ENCODE results near the gene TTLL6. TPM values are rescaled to one million over a fixed set of nuclear protein-coding genes. Genes with fewer than 3 reads are reported as not detected.
A peak's percentile ranks its signal among the peaks of the same experiment; 100 is the strongest.
"Not testable (repeated sequence)": the region's sequence is repeated elsewhere in the genome, so short reads cannot be mapped to it uniquely, and the experiment has no call there.

TTLL6 gene
- total RNA-seq, 1 experiment from 2014 or later, result 3.4 TPM

GRCh38 chr17:48717367-48718226 lies 99.4 kb downstream of the TTLL6 start:
- Mint-ChIP-seq H3K27me3 (ENCODE audit: low read depth) (peaks cover 100% of the 10 kb centered on the region), H3K27ac (peak overlapping the region; percentile 92), H3K9me3 (no peaks in the 10 kb centered on the region), H3K4me3 (peak overlapping the region; percentile 85), H3K36me3 (no peaks in the 10 kb centered on the region), H3K4me1 (peaks cover 42% of the 10 kb centered on the region)
- ATAC-seq, result no peak
- TF ChIP-seq ZNF232 (CRISPR knock-in tag; IDR thresholded peaks at IDR 0.05), result no peak
- no peak for TF ChIP-seq NR2C2 (CRISPR knock-in tag; IDR thresholded peaks at IDR 0.05)
- no peak for TF ChIP-seq E2F4 (CRISPR knock-in tag; IDR thresholded peaks at IDR 0.05; ENCODE audit: borderline replicate concordance, low read depth)
- TF ChIP-seq E2F5 (CRISPR knock-in tag; IDR thresholded peaks at IDR 0.05), result no peak
- no peak for TF ChIP-seq GTF2I (CRISPR knock-in tag; conservative IDR thresholded peaks at IDR 0.05)
- no peak for TF ChIP-seq PREB (CRISPR knock-in tag; IDR thresholded peaks at IDR 0.05; ENCODE audit: borderline replicate concordance)
- TF ChIP-seq TEAD4 (CRISPR knock-in tag; IDR thresholded peaks at IDR 0.05), result no peak
- no peak for TF ChIP-seq CREB1 (CRISPR knock-in tag; IDR thresholded peaks at IDR 0.05)
- TF ChIP-seq SOX15 (CRISPR knock-in tag; IDR thresholded peaks at IDR 0.05), result no peak
- TF ChIP-seq SP1 (CRISPR knock-in tag; conservative IDR thresholded peaks at IDR 0.05), result no peak
- no peak for TF ChIP-seq ATF1 (CRISPR knock-in tag; IDR thresholded peaks at IDR 0.05)
- ChIA-PET CTCF (interaction anchor here (0.6 to 10.9 kb wide), 12 partner anchors 8 to 771 kb away, joined by 3 to 218 read pairs (median 5); no protein-coding TSS in a partner anchor), POLR2A (no interaction called here)
- DNase-seq (ENCODE audit: low spot score), result no peak

GRCh38 chr17:48716549-48716948 lies 100.5 kb downstream of the TTLL6 start:
- peak; percentile 93 for TF ChIP-seq ZNF121 (CRISPR knock-in tag; IDR thresholded peaks at IDR 0.05)
- H3K4me3 Mint-ChIP-seq; H3K27ac Mint-ChIP-seq; H3K9me3 Mint-ChIP-seq; POLR2A ChIA-PET; H3K36me3 Mint-ChIP-seq; ATAC-seq; DNase-seq (ENCODE audit: low spot score): not testable (repeated sequence)
- CTCF ChIA-PET, result interaction anchor here (10.9 kb wide), 1 partner anchor 41 kb away, joined by 218 read pairs; no protein-coding TSS in a partner anchor
- H3K4me1 Mint-ChIP-seq, result peaks cover 35% of the 10 kb centered on the region
- peaks cover 96% of the 10 kb centered on the region for H3K27me3 Mint-ChIP-seq (ENCODE audit: low read depth)

- CTCF ChIA-PET, result interaction anchor here (1.1 to 1.4 kb wide), 2 partner anchors 37 to 79 kb away, joined by 3 to 4 read pairs; no protein-coding TSS in a partner anchor
- ATAC-seq (no peak), DNase-seq (ENCODE audit: low spot score) (no peak)
- peaks cover 35% of the 10 kb centered on the region for H3K4me1 Mint-ChIP-seq
- H3K9me3 Mint-ChIP-seq, result no peaks in the 10 kb centered on the region
- peaks cover 94% of the 10 kb centered on the region for H3K27me3 Mint-ChIP-seq (ENCODE audit: low read depth)
- POLR2A ChIA-PET, result no interaction called here
- H3K36me3 Mint-ChIP-seq, result no peaks in the 10 kb centered on the region
- H3K4me3 Mint-ChIP-seq, result no peak overlapping the region
- no peak overlapping the region for H3K27ac Mint-ChIP-seq
- no peak for TF ChIP-seq FOXP4 (CRISPR knock-in tag; IDR thresholded peaks at IDR 0.05)
- TF ChIP-seq ZNF263 (CRISPR knock-in tag; IDR thresholded peaks at IDR 0.05; ENCODE audit: low read depth), result no peak
- TF ChIP-seq GABPB1 (CRISPR knock-in tag; IDR thresholded peaks at IDR 0.05), result no peak
- TF ChIP-seq NFE2L1 (CRISPR knock-in tag; IDR thresholded peaks at IDR 0.05), result no peak
- no peak for TF ChIP-seq SP1 (CRISPR knock-in tag; conservative IDR thresholded peaks at IDR 0.05)
- TF ChIP-seq ZNF423 (CRISPR knock-in tag; IDR thresholded peaks at IDR 0.05), result no peak
- TF ChIP-seq MXD4 (CRISPR knock-in tag; IDR thresholded peaks at IDR 0.05; ENCODE audit: borderline replicate concordance), result no peak
- no peak for TF ChIP-seq ZNF219 (CRISPR knock-in tag; IDR thresholded peaks at IDR 0.05; ENCODE audit: borderline replicate concordance)
- no peak for TF ChIP-seq AFF4 (CRISPR knock-in tag; IDR thresholded peaks at IDR 0.05; ENCODE audit: borderline replicate concordance)
These were observed 101.3 kb downstream of the TTLL6 start for GRCh38 chr17:48715496-48716399.

All from WTC11 (cell line).